ENCODE results near the gene HYCC1. TPM values are rescaled to one million over a fixed set of nuclear protein-coding genes. Genes with fewer than 3 reads are reported as not detected.
A peak's percentile ranks its signal among the peaks of the same experiment; 100 is the strongest.
"Not testable (repeated sequence)": the region's sequence is repeated elsewhere in the genome, so short reads cannot be mapped to it uniquely, and the experiment has no call there.

The HYCC1 gene
- total RNA-seq, 4 donors from 2014 or later = 26.9 to 147 (median 72.0) TPM

DNA sequence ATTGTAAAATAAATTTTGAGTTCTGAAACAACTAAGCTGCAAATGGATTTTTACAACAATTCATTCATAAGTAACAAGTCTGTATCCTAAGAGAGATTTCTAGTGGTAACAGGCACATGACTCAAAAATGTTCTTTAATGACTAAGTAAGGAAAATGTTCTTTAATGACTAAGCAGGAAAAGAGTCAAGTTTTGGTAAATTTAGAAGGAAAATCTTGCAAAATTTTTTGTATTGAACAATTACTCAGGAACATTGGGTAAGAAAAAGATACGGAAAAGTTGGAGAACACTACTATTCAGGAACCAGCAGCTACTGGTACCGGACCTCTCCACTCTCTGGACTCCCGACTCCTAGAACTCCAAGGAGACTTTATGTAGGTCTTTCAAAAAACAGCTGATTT is 33.5 kb downstream of the HYCC1 start:
- H3K36me3 ChIP-seq = peaks cover 0 to 20% of the 10 kb centered on the region in 2 donors
- H3K4me1 ChIP-seq = no peaks in the 10 kb centered on the region
- in situ Hi-C loops (cut with MboI; ENCODE audit: low sequenced_read_pairs in 4 of 4) (no loop called here), intact Hi-C loops (cut with DNase I; ENCODE audit: low total_unique reads) (loop anchor here (10.0 kb wide), 1 partner anchor 74 kb away; no protein-coding TSS in a partner anchor)
- TF ChIP-seq, protein P1, sequence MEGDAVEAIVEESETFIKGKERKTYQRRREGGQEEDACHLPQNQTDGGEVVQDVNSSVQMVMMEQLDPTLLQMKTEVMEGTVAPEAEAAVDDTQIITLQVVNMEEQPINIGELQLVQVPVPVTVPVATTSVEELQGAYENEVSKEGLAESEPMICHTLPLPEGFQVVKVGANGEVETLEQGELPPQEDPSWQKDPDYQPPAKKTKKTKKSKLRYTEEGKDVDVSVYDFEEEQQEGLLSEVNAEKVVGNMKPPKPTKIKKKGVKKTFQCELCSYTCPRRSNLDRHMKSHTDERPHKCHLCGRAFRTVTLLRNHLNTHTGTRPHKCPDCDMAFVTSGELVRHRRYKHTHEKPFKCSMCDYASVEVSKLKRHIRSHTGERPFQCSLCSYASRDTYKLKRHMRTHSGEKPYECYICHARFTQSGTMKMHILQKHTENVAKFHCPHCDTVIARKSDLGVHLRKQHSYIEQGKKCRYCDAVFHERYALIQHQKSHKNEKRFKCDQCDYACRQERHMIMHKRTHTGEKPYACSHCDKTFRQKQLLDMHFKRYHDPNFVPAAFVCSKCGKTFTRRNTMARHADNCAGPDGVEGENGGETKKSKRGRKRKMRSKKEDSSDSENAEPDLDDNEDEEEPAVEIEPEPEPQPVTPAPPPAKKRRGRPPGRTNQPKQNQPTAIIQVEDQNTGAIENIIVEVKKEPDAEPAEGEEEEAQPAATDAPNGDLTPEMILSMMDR (IDR thresholded peaks at IDR 0.05 in 4 of 5, conservative IDR thresholded peaks at IDR 0.05 in 1 of 5) = no peak
- no peak for TF ChIP-seq POLR2A (IDR thresholded peaks at IDR 0.05)
- H3K4me3 ChIP-seq = no peak overlapping the region
- ATAC-seq (peak; percentile 32 to 61), DNase-seq (no peak)
- H3K27me3 ChIP-seq = no peaks in the 10 kb centered on the region
- H3K9me3 ChIP-seq = no peaks in the 10 kb centered on the region
- peak overlapping the region in 1 of 4 donors; percentile 30 for H3K27ac ChIP-seq

- no peak for DNase-seq
- Histone ChIP-seq H3K27me3 (no peaks in the 10 kb centered on the region), H3K36me3 (peaks cover 0 to 22% of the 10 kb centered on the region in 2 donors), H3K4me3 (no peak overlapping the region), H3K4me1 (no peaks in the 10 kb centered on the region), H3K27ac (peak overlapping the region in 1 of 4 donors; percentile 5), H3K9me3 (no peaks in the 10 kb centered on the region)
- in situ Hi-C loops (cut with MboI; ENCODE audit: low sequenced_read_pairs in 4 of 4) = no loop called here
- no peak for ATAC-seq
- TF ChIP-seq POLR2A (IDR thresholded peaks at IDR 0.05) = no peak
- TF ChIP-seq, protein P1 (IDR thresholded peaks at IDR 0.05 in 4 of 5, conservative IDR thresholded peaks at IDR 0.05 in 1 of 5) = no peak
- intact Hi-C loops (cut with DNase I; ENCODE audit: low total_unique reads) = loop anchor here (10.0 kb wide), 1 partner anchor 75 kb away; no protein-coding TSS in a partner anchor
Measured at GRCh38 chr7:22979861-22980260, 34.1 kb downstream of the HYCC1 start.

- in situ Hi-C loops (cut with MboI; ENCODE audit: low sequenced_read_pairs in 4 of 4) = no loop called here
- Histone ChIP-seq H3K9me3 (no peaks in the 10 kb centered on the region), H3K27ac (no peak overlapping the region), H3K4me1 (no peaks in the 10 kb centered on the region), H3K36me3 (peaks cover 0 to 26% of the 10 kb centered on the region in 2 donors), H3K4me3 (no peak overlapping the region), H3K27me3 (no peaks in the 10 kb centered on the region)
- TF ChIP-seq, protein P1 (IDR thresholded peaks at IDR 0.05 in 4 of 5, conservative IDR thresholded peaks at IDR 0.05 in 1 of 5) = no peak
- no peak for TF ChIP-seq POLR2A (IDR thresholded peaks at IDR 0.05)
- ATAC-seq (no peak), DNase-seq (no peak)
- intact Hi-C loops (cut with DNase I; ENCODE audit: low total_unique reads) = no loop called here
Measured at GRCh38 chr7:22979251-22979650, 34.7 kb downstream of the HYCC1 start.

GRCh38 chr7:22974636-22975035 is 39.3 kb downstream of the HYCC1 start:
- intact Hi-C loops (cut with DNase I; ENCODE audit: low total_unique reads); in situ Hi-C loops (cut with MboI; ENCODE audit: low sequenced_read_pairs in 4 of 4); H3K4me3 ChIP-seq; H3K27me3 ChIP-seq; ATAC-seq; H3K9me3 ChIP-seq; DNase-seq: not testable (repeated sequence)
- Histone ChIP-seq H3K4me1 (peaks cover 37% of the 10 kb centered on the region in 2 donors), H3K36me3 (peaks cover 0 to 28% of the 10 kb centered on the region in 2 donors), H3K27ac (peak overlapping the region in 1 of 4 donors; percentile 11)

GRCh38 chr7:22972207-22972606 is 41.7 kb downstream of the HYCC1 start:
- H3K27ac ChIP-seq = peak overlapping the region; percentile 76 to 87 (median 82)
- ATAC-seq (no peak), DNase-seq (no peak)

More at GRCh38 chr7:22972207-22972606, 41.7 kb downstream of the HYCC1 start:
- Histone ChIP-seq H3K36me3 (peaks cover 0 to 24% of the 10 kb centered on the region in 2 donors), H3K27me3 (no peaks in the 10 kb centered on the region), H3K9me3 (no peaks in the 10 kb centered on the region), H3K4me1 (peaks cover 49% of the 10 kb centered on the region in 2 donors), H3K4me3 (no peak overlapping the region)
- intact Hi-C loops (cut with DNase I; ENCODE audit: low total_unique reads) (no loop called here), in situ Hi-C loops (cut with MboI; ENCODE audit: low sequenced_read_pairs in 4 of 4) (no loop called here)
- no peak for TF ChIP-seq POLR2A (IDR thresholded peaks at IDR 0.05)
- TF ChIP-seq, protein P1 (IDR thresholded peaks at IDR 0.05 in 4 of 5, conservative IDR thresholded peaks at IDR 0.05 in 1 of 5) = no peak

Data from gastrocnemius medialis (tissue), 4 donors.